Measurements from ENCODE around the gene ABCA2. TPM values are rescaled to one million over a fixed set of nuclear protein-coding genes. Genes with fewer than 3 reads are reported as not detected.

The ABCA2 gene
- total RNA-seq, 6 experiments from 2014 or later: 23.7 to 49.2 (median 34.2) TPM

GRCh38 chr9:137042751-137043727 lies 15.0 kb upstream of the ABCA2 start:
- ATAC-seq (peak; percentile 27 to 41 (median 28)), DNase-seq (peak in 1 of 3 donors; percentile 47)
- Histone ChIP-seq H3K4me1 (peaks cover 0 to 9% (median 0%) of the 10 kb centered on the region in 4 donors), H3K9me3 (no peaks in the 10 kb centered on the region), H3K27me3 (peaks cover 3 to 21% of the 10 kb centered on the region in 2 donors), H3K27ac (no peak overlapping the region), H3K36me3 (no peaks in the 10 kb centered on the region), H3K4me3 (no peak overlapping the region)
- WGBS (ENCODE audit: insufficient coverage, low coverage, low lambda C conversion rate, missing lambda C conversion rate): 70% methylated on average over 2 of the region's 36 CpGs
- TF ChIP-seq CTCF (IDR thresholded peaks at IDR 0.05) (no peak), POLR2A (IDR thresholded peaks at IDR 0.05) (no peak)
- intact Hi-C loops (cut with DNase I): no loop called here

- Histone ChIP-seq H3K27ac (no peak overlapping the region), H3K4me1 (peaks cover 0 to 6% (median 0%) of the 10 kb centered on the region in 4 donors), H3K27me3 (peaks cover 3% of the 10 kb centered on the region in 2 donors), H3K36me3 (no peaks in the 10 kb centered on the region), H3K4me3 (no peak overlapping the region), H3K9me3 (no peaks in the 10 kb centered on the region)
- WGBS (ENCODE audit: insufficient coverage, low coverage, low lambda C conversion rate, missing lambda C conversion rate): 6% methylated on average over 3 of the region's 16 CpGs
- intact Hi-C loops (cut with DNase I): no loop called here
- DNase-seq: no peak
- TF ChIP-seq POLR2A (IDR thresholded peaks at IDR 0.05): no peak
- no peak for TF ChIP-seq CTCF (IDR thresholded peaks at IDR 0.05)
- ATAC-seq: peak; percentile 5 to 29 (median 8)
Observed at GRCh38 chr9:137041124-137041523, 13.1 kb upstream of the ABCA2 start.

GRCh38 chr9:137040568-137040967 lies 12.5 kb upstream of the ABCA2 start:
- no CpG with 5 or more reads among the region's 23 CpGs for WGBS (ENCODE audit: insufficient coverage, low coverage, low lambda C conversion rate, missing lambda C conversion rate)
- intact Hi-C loops (cut with DNase I): no loop called here
- Histone ChIP-seq H3K36me3 (no peaks in the 10 kb centered on the region), H3K4me1 (peaks cover 0 to 4% (median 0%) of the 10 kb centered on the region in 4 donors), H3K27ac (no peak overlapping the region), H3K9me3 (no peaks in the 10 kb centered on the region), H3K27me3 (peaks cover 0 to 3% of the 10 kb centered on the region in 2 donors), H3K4me3 (no peak overlapping the region)
- no peak for TF ChIP-seq POLR2A (IDR thresholded peaks at IDR 0.05)
- no peak for TF ChIP-seq CTCF (IDR thresholded peaks at IDR 0.05)
- DNase-seq (no peak), ATAC-seq (no peak)

- TF ChIP-seq CTCF (IDR thresholded peaks at IDR 0.05) (no peak), POLR2A (IDR thresholded peaks at IDR 0.05) (no peak)
- intact Hi-C loops (cut with DNase I): loop anchor here (5.0 to 10.0 kb wide), 3 partner anchors 95 to 265 kb away; partner anchors contain the start of genes C8G (in 1 of the 2) and FBXW5 (in 1 of the 2)
- 57% methylated on average over 17 of the region's 32 CpGs for WGBS (ENCODE audit: insufficient coverage, low coverage, low lambda C conversion rate, missing lambda C conversion rate)
Observed at GRCh38 chr9:137039611-137040366, 11.8 kb upstream of the ABCA2 start.

More at GRCh38 chr9:137039611-137040366, 11.8 kb upstream of the ABCA2 start:
- Histone ChIP-seq H3K27ac (no peak overlapping the region), H3K27me3 (peaks cover 0 to 3% of the 10 kb centered on the region in 2 donors), H3K4me1 (peaks cover 0 to 3% (median 0%) of the 10 kb centered on the region in 4 donors), H3K36me3 (no peaks in the 10 kb centered on the region), H3K4me3 (no peak overlapping the region), H3K9me3 (no peaks in the 10 kb centered on the region)
- DNase-seq: no peak
- ATAC-seq: no peak
